Fibroblast of skin of scalp (primary cell): Measurements from ENCODE around the gene HMGN4.

Source experiments
- DNase-seq: peaks from one replicate; pipeline ENCODE4 v3.0.0-alpha.2; 2013

The HMGN4 gene

DNA sequence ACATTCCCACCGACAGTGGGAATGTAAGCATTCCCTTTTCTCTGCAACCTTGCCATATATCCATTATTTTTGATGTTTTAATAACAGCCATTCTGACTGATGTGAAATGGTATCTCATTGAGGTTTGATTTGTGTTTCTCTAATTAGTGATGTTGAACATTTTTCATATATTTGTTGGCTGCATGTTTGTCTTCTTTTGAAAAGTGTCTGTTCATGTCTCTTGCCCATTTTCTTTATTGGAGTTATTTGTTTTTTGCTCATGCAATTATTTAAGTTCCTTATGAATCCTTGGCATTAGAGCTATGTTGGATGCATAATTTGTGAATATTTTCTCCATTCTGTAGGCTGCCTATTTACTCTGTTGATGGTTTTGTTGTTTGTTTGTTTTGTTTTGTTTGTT is 40.6 kb downstream of the HMGN4 start:
- no peak for DNase-seq

DNA sequence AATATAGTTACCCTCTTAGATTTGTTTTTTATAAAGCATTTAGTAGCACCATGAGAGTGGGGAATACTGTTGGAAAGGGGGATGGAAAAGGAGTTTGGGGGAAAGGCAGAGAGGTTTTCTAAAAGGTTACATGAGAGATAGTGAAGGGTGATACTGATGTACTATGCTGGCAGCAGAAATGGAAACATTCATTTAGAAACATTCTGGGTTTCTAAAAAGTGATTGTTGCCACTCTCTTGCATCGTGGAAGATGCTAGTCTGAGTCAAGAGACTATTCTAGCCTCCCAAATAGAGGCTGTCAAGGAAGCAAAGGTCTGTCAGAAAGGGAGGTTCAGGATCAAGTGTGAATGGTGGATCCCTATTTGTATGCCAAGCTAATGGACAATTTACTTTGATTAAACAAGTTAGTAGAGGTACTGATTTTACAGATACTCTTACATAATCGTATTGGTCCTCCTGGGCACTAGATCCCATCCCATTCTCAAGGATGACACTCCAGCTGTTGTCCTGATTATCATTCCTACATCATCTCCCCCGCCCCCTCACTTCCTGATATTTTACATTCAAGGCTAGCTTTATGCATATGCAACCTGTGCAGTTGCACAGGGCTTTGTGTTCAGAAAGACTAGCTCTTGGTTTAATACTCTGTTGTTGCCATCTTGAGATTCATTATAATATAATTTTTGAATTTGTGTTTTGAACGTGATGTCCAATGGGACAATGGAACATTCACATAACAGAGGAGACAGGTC is 43.2 kb downstream of the HMGN4 start:
- no peak for DNase-seq

DNA sequence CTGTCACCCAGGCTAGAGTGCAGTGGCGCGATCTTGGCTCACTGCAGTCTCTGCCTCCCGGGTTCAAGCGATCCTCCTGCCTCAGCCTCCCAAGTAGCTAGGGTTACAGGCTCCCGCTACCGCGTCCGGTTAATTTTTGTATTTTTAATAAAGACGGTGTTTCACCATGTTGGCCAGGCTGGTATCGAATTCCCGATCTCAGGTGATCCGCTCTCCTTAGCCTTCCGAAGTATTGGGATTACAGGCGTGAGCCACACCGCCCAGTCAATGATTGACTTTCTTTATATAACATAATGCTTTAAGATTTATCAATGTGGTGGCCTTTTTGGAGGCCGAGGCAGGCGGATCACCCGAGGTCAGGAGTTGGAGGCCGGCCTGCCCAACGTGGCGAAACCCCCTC is 50.8 kb downstream of the HMGN4 start:
- no peak for DNase-seq

DNA sequence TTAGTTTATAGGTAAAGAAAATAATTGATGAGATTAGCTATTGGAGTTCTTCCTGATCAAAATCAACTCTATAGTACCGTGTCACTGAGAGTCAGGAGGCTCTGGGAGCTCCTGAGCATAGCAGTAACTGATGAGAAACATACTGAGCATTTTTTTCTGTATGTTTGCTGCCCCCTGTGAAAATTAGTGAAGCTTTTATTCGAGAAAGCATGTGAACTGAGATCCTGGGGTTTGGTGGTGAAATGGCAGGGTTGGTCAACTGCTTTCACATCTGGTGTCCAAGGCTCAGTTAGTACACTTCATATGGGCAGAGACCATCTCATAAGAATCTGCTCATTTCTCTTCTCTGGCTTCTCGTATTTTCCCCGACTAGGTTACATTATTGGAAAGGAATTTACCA is 54.5 kb downstream of the HMGN4 start:
- DNase-seq = peak; percentile 25

DNA sequence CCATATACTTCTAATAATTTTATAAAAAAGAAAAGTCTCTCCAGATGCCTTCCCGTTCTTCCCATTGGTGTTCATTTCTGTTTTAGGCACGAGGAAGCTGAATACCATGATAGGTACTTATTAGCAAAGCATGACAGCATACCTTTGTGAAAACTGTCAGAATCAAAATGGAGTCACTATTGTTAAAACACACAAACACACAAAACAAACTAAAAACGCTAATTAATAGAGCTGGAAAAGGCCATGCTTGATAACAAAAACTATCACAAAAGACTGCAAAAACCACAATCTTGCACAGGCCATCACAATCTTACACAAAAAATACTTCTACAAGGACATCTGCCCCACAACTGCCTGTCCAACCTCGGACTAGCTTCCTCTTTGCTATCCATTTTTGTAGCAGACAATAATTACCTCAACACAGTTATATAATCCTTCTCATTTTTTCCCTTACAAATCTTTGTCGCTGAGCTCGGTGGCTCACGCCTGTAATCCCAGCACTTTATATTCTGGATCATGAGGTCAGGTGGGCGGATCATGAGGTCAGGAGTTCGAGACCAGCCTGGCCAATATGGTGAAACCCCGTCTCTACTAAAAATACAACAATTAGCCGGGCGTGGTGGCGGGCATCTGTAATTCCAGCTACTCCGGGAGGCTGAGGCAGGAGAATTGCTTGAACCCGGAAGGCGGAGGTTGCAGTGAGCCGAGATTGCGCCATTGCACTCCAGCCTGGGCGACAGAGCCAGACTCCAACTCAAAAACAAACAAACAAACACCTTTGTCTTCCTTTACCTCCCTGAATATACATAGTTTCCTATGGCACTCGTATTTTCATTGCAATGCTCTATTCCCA is 55.3 kb downstream of the HMGN4 start:
- DNase-seq = no peak

DNA sequence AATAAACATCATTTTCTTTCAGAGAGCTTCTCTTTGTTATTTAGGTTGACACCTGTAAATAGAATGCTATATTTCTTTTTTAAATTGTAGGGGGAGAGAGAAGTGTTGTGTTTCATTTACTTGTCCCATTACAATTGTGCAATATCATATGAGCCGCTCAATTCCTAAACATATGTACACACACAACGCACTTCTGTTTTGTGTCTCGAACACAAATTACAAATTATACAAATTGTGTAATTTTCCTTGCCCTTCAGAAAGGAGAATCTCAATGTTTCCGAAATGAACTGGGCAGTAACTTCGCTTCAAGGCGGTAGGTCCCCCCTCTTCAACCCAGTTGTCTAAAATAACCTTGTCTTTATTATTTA is 55.9 kb downstream of the HMGN4 start:
- no peak for DNase-seq

DNA sequence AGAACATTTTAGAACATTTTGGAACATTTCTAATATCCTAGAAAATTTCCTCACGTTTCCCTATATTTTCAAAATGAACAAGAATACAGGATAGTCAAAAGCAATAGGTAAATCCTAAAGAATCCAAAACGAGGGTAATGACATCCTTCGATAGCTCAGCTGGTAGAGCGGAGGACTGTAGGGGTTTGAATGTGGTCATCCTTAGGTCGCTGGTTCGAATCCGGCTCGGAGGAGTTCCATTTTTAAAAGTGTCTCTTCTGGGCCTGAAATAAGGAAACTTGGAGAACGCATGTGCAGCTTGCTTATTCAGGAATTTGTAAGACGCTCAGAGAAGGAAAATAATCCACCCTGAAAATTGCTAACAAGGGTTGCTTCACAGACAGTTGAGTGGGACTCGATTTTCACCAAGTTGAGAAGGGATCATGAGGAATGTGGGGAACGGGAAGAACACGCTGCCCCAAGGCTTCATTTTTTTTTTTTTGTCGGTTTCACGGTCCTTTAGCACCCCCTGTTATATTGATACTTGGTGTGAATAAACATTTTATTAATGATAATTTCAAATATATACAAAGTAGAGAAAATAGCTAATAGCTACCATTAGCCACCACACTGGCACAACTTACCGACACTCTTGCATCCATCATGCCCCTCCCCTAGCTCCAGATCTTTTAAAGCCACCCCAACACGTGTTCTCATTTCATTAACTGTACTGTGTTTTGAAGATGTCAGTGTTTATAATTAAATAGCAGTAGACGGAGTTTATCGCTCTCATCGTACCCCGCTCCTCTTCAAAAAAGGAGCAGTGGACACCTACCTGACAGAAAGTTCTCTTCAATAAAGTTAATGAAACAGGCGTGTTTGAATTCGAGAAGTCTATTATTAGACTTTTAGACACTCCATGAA is 56.8 kb downstream of the HMGN4 start:
- peak; percentile 82 for DNase-seq

DNA sequence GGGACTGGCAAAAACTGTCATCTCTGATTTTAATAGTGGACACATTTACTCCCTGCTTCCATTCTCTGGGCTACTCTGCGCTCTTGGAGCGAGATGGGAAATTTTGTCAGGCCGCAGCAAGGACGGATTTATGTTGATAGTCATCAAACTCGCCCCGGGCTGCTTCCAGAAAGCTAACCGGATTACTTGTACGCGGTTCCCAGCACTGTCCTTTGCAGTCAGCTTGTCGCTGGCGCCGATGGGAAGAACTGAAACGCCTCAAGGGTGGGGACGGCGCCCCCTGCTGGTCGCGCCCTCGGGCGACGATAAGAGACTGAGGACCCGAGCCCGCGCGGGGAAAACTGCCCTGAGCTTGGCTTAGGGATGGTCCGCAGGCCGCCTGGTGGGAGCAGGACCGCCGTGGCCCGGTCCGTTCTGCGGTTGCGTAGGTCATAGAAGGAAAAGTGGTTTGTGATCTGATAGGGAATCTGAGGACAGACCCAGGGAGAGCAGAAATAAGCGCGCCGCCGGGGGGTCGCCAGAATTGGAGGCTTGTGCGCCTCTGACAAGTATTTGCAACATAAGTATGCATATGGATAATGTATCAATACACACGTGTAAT is 57.6 kb downstream of the HMGN4 start:
- DNase-seq = peak; percentile 89
